ENCODE data around the gene ABCC8. TPM values are rescaled to one million over a fixed set of nuclear protein-coding genes. Genes with fewer than 3 reads are reported as not detected.
A peak's percentile ranks its signal among the peaks of the same experiment; 100 is the strongest.

ABCC8 gene
- total RNA-seq, 1 experiment from 2014 or later = 7.3 TPM

DNA sequence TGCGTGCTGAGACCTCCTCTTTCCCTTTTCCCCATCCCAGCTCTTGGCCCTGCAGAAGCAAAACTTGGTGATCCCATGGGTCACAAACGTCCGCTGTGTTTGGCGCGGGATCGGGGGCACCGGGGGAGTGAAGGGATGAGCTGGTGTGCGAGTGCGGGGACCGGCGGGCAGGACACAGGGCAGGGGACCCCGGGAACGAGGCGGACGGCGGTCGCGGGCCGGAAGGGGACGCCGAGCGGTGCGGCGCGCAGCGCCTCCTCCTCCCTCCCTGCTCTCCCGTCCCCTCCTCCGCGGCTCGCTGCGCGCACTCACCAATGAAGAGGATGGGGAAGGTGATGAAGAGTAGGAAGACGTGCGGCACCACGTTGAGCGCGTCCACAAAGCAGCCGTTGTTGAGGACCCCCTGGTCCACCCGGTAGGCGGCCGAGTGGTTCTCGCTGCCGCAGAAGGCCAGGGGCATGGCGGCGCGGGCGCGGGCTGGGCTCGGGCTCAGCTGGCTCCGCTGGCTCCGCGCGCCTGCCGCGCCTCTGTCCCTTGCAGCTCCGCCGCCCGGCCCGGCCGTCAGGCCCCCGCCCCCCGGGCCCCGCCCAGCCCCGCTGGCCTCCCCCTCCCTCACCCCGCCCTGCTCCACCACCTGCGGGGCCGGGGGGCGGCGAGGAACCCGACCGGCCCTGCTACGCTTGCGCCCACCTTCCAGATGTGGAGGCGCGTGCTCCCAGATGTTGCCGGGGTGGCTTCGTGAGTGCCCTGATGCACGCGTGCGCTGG, at the start of gene ABCC8 (continued):
- TF ChIP-seq, protein P1, sequence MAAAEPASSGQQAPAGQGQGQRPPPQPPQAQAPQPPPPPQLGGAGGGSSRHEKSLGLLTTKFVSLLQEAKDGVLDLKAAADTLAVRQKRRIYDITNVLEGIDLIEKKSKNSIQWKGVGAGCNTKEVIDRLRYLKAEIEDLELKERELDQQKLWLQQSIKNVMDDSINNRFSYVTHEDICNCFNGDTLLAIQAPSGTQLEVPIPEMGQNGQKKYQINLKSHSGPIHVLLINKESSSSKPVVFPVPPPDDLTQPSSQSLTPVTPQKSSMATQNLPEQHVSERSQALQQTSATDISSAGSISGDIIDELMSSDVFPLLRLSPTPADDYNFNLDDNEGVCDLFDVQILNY (CRISPR knock-in tag; IDR thresholded peaks at IDR 0.05) = no peak
- TF ChIP-seq, protein P2, sequence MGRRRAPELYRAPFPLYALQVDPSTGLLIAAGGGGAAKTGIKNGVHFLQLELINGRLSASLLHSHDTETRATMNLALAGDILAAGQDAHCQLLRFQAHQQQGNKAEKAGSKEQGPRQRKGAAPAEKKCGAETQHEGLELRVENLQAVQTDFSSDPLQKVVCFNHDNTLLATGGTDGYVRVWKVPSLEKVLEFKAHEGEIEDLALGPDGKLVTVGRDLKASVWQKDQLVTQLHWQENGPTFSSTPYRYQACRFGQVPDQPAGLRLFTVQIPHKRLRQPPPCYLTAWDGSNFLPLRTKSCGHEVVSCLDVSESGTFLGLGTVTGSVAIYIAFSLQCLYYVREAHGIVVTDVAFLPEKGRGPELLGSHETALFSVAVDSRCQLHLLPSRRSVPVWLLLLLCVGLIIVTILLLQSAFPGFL (CRISPR knock-in tag; IDR thresholded peaks at IDR 0.05; ENCODE audit: borderline replicate concordance) = no peak
- TF ChIP-seq, protein P3, sequence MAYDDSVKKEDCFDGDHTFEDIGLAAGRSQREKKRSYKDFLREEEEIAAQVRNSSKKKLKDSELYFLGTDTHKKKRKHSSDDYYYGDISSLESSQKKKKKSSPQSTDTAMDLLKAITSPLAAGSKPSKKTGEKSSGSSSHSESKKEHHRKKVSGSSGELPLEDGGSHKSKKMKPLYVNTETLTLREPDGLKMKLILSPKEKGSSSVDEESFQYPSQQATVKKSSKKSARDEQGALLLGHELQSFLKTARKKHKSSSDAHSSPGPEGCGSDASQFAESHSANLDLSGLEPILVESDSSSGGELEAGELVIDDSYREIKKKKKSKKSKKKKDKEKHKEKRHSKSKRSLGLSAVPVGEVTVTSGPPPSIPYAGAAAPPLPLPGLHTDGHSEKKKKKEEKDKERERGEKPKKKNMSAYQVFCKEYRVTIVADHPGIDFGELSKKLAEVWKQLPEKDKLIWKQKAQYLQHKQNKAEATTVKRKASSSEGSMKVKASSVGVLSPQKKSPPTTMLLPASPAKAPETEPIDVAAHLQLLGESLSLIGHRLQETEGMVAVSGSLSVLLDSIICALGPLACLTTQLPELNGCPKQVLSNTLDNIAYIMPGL (CRISPR knock-in tag; IDR thresholded peaks at IDR 0.05) = peak; percentile 84
- TF ChIP-seq MXD4 (CRISPR knock-in tag; IDR thresholded peaks at IDR 0.05; ENCODE audit: borderline replicate concordance) (no peak), FOXP1 (CRISPR knock-in tag; IDR thresholded peaks at IDR 0.05; ENCODE audit: borderline replicate concordance) (peak; percentile 50; the same call in 1 of the 2 replicates), TP53 (CRISPR knock-in tag; IDR thresholded peaks at IDR 0.05) (no peak), SMAD4 (CRISPR knock-in tag; IDR thresholded peaks at IDR 0.05) (no peak), ETV6 (CRISPR knock-in tag; IDR thresholded peaks at IDR 0.05) (no peak), NFE2L1 (CRISPR knock-in tag; IDR thresholded peaks at IDR 0.05) (no peak), ATF1 (CRISPR knock-in tag; IDR thresholded peaks at IDR 0.05) (no peak), ESRRA (CRISPR knock-in tag; IDR thresholded peaks at IDR 0.05; ENCODE audit: borderline replicate concordance) (peak; percentile 66; the same call in 1 of the 2 replicates), MYBL2 (CRISPR knock-in tag; IDR thresholded peaks at IDR 0.05) (no peak), GABPB1 (CRISPR knock-in tag; IDR thresholded peaks at IDR 0.05) (no peak)
- TF ChIP-seq, protein P4, sequence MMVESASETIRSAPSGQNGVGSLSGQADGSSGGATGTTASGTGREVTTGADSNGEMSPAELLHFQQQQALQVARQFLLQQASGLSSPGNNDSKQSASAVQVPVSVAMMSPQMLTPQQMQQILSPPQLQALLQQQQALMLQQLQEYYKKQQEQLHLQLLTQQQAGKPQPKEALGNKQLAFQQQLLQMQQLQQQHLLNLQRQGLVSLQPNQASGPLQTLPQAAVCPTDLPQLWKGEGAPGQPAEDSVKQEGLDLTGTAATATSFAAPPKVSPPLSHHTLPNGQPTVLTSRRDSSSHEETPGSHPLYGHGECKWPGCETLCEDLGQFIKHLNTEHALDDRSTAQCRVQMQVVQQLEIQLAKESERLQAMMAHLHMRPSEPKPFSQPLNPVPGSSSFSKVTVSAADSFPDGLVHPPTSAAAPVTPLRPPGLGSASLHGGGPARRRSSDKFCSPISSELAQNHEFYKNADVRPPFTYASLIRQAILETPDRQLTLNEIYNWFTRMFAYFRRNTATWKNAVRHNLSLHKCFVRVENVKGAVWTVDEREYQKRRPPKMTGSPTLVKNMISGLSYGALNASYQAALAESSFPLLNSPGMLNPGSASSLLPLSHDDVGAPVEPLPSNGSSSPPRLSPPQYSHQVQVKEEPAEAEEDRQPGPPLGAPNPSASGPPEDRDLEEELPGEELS (CRISPR knock-in tag; IDR thresholded peaks at IDR 0.05) = 0 out of 2 replicates have a peak, but pooled peaks have one; percentile 24
- TF ChIP-seq, protein P5, sequence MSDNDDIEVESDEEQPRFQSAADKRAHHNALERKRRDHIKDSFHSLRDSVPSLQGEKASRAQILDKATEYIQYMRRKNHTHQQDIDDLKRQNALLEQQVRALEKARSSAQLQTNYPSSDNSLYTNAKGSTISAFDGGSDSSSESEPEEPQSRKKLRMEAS (CRISPR knock-in tag; IDR thresholded peaks at IDR 0.05) = peak; percentile 37; the same call in 1 of the 2 replicates
- TF ChIP-seq, protein P6, sequence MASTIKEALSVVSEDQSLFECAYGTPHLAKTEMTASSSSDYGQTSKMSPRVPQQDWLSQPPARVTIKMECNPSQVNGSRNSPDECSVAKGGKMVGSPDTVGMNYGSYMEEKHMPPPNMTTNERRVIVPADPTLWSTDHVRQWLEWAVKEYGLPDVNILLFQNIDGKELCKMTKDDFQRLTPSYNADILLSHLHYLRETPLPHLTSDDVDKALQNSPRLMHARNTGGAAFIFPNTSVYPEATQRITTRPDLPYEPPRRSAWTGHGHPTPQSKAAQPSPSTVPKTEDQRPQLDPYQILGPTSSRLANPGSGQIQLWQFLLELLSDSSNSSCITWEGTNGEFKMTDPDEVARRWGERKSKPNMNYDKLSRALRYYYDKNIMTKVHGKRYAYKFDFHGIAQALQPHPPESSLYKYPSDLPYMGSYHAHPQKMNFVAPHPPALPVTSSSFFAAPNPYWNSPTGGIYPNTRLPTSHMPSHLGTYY (CRISPR knock-in tag; IDR thresholded peaks at IDR 0.05) = no peak
- TF ChIP-seq, protein P7, sequence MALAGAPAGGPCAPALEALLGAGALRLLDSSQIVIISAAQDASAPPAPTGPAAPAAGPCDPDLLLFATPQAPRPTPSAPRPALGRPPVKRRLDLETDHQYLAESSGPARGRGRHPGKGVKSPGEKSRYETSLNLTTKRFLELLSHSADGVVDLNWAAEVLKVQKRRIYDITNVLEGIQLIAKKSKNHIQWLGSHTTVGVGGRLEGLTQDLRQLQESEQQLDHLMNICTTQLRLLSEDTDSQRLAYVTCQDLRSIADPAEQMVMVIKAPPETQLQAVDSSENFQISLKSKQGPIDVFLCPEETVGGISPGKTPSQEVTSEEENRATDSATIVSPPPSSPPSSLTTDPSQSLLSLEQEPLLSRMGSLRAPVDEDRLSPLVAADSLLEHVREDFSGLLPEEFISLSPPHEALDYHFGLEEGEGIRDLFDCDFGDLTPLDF (CRISPR knock-in tag; IDR thresholded peaks at IDR 0.05) = no peak
- TF ChIP-seq, protein P8, sequence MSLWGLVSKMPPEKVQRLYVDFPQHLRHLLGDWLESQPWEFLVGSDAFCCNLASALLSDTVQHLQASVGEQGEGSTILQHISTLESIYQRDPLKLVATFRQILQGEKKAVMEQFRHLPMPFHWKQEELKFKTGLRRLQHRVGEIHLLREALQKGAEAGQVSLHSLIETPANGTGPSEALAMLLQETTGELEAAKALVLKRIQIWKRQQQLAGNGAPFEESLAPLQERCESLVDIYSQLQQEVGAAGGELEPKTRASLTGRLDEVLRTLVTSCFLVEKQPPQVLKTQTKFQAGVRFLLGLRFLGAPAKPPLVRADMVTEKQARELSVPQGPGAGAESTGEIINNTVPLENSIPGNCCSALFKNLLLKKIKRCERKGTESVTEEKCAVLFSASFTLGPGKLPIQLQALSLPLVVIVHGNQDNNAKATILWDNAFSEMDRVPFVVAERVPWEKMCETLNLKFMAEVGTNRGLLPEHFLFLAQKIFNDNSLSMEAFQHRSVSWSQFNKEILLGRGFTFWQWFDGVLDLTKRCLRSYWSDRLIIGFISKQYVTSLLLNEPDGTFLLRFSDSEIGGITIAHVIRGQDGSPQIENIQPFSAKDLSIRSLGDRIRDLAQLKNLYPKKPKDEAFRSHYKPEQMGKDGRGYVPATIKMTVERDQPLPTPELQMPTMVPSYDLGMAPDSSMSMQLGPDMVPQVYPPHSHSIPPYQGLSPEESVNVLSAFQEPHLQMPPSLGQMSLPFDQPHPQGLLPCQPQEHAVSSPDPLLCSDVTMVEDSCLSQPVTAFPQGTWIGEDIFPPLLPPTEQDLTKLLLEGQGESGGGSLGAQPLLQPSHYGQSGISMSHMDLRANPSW (CRISPR knock-in tag; conservative IDR thresholded peaks at IDR 0.05; ENCODE audit: low read depth) = no peak; the same call in 1 of the 2 replicates
- TF ChIP-seq, protein P9, sequence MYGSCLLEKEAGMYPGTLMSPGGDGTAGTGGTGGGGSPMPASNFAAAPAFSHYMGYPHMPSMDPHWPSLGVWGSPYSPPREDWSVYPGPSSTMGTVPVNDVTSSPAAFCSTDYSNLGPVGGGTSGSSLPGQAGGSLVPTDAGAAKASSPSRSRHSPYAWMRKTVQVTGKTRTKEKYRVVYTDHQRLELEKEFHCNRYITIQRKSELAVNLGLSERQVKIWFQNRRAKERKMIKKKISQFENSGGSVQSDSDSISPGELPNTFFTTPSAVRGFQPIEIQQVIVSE (CRISPR knock-in tag; IDR thresholded peaks at IDR 0.05; ENCODE audit: borderline replicate concordance) = no peak
- TF ChIP-seq, protein P10, sequence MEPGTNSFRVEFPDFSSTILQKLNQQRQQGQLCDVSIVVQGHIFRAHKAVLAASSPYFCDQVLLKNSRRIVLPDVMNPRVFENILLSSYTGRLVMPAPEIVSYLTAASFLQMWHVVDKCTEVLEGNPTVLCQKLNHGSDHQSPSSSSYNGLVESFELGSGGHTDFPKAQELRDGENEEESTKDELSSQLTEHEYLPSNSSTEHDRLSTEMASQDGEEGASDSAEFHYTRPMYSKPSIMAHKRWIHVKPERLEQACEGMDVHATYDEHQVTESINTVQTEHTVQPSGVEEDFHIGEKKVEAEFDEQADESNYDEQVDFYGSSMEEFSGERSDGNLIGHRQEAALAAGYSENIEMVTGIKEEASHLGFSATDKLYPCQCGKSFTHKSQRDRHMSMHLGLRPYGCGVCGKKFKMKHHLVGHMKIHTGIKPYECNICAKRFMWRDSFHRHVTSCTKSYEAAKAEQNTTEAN (CRISPR knock-in tag; IDR thresholded peaks at IDR 0.05) = no peak
- TF ChIP-seq, protein P11, sequence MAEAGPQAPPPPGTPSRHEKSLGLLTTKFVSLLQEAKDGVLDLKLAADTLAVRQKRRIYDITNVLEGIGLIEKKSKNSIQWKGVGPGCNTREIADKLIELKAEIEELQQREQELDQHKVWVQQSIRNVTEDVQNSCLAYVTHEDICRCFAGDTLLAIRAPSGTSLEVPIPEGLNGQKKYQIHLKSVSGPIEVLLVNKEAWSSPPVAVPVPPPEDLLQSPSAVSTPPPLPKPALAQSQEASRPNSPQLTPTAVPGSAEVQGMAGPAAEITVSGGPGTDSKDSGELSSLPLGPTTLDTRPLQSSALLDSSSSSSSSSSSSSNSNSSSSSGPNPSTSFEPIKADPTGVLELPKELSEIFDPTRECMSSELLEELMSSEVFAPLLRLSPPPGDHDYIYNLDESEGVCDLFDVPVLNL (CRISPR knock-in tag; IDR thresholded peaks at IDR 0.05; ENCODE audit: borderline replicate concordance, low read depth) = no peak

All from WTC11 (cell line).